ENCODE measurements around the gene TSPEAR.
"Not testable (repeated sequence)": the region's sequence is repeated elsewhere in the genome, so short reads cannot be mapped to it uniquely, and the experiment has no call there.

The TSPEAR gene

DNA sequence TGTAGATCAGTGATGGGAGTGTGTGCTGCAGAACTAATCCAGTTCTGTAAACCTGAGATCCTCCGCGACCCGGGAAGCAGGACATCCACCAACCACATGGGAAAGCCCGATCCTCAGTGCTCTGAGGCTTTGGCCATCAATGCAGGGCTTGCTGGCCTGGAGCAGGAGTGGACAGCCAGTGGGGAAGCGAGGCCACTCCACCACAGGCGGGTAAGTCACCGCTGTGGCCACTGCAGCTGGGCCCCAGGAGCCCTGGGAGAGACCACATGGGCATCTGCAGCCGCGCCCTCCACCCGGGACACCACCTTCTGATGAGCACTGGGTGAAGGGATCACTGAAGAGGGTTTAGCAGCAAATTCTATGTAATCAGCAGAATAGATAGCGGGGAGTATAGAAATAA lies 30.2 kb downstream of the TSPEAR start:
- no peak for DNase-seq

DNA sequence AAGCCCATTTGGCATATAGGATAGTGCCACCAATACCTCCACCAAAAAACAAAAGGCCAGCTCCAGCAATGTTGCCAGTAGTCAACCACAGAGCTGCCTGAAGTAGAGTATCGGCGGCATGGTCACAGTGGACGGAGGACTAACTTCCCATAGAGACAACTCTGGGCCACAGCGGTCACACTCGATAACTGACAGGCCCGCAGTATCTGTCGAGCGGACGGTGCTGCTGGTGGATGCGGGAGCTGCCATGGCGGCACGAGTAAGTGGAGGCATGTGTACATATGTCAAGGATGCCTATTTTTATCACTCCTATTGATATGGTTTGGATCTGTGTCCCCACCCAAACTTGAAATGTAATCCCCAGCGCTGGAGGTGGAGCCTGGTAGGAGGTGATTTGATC lies 33.5 kb downstream of the TSPEAR start:
- no peak for DNase-seq

DNA sequence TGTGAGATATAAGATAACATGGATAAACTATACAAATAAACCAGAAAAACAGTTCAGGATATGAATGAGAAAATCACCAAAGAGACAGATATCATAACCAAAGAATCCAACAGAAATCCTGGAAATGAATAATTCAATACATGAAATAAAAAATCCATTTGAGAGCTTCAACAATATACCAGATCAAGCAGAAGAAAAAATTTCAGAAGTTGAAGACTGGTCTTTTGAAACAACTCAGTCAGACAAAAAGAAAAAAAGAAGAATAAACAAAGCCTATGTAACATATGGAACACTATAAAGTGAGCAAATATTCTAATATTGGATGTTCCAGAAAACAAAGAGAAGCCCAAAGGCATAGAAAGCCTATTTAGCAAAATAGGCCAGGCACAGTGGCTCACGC lies 39.5 kb downstream of the TSPEAR start:
- DNase-seq = no peak

DNA sequence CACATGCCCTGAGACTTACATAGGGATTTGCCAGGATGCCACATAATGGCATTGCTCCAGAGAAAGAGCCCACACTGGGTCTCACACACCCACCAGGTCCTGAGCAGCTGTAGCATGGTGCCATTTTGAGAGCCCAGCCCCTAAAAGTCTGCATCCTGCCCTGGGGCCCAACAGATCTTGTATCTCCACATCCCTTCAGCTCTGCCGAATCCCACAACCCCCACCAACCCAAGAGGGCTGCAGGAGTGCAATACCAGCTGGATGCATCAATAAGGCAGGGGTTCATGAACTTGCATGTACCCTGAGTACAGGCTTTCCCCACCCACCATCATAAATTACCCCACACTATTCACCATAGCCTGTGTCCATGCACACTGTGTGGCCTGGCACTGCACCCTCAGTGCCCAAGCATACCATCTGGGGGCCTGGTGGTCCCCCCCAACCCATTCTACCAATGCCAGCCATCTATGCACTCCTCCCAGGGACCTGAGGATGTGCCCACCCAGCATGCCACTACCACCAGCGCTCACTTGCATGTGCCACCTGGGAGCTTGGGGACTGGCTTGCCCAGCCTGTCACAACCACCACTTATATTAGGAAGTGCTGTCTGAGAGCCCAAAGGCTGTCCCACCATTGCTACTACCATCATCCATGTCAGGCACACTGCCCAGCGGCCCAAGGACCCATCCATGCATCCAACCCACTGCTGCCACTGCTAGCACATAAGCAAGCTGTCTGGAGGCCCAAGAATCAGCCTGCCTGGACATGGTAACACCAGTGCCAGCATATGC lies 40.5 kb downstream of the TSPEAR start:
- DNase-seq = no peak

DNA sequence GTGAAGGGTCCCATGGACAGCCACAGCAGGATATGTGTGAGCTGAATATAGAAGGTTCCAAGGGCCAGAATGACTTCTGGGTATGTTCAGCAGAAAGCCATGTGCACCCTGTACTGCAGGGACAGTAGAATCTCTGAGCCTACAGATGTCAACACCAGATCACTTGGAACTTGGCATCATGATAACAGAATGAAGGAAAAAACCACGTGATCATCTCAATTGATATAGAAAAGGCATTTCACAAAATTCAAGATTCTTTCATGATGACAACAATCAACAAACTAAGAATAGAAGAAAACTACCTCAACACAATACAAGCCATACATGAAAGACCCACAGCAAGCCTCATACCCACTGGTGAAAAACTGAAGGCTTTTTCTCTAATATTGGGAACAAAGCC lies 43.8 kb downstream of the TSPEAR start:
- DNase-seq = no peak

DNA sequence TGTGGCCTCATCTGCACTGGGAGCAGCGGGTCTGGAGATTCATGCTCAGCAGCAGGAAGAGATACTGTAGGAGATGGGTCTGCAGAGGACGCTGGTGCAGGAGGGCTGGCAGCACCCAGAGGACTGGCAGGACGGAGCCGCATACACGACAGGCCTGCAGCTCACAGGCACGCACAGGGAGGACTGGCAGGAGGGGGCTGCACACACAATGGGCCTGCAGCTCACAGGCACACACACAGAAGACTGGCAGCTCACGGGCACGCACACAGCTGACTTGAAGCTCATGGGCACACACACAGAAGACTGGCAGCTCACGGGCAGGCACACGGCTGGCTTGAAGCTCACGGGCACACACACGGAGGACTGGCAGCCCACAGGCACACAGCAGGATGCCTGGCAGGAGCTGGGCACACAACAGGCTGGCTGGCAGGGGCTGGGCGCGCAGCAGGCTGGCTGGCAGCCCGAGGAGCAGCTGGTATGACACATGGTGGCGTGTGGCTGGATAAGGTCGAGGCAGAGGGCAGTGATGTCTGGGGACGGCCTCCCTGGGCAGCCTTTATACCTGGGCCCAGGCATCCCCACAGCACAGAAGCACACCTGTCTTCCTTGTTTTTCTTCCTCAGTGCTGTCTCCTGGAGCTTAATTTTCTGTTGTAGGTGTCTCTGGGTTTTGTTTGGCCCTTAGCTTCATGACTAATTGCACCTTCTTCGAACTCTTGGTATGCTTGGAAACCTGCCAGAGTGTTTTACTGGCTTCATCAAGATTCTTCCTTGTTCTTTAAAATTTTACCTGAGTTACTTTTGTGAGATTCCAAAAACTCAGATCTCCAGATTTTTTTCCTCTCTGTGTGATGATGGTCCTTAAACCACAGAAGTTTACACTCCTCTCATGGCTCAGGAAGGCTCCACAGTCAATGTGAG lies 44.7 kb downstream of the TSPEAR start, which contains the start of gene KRTAP12-2:
Gene KRTAP12-2, minus strand, starts transcription at position 527 of the 920 bp plus-strand sequence. Its CDS starts 41 bp downstream, at position 486.
- DNase-seq = peak; percentile 42

DNA sequence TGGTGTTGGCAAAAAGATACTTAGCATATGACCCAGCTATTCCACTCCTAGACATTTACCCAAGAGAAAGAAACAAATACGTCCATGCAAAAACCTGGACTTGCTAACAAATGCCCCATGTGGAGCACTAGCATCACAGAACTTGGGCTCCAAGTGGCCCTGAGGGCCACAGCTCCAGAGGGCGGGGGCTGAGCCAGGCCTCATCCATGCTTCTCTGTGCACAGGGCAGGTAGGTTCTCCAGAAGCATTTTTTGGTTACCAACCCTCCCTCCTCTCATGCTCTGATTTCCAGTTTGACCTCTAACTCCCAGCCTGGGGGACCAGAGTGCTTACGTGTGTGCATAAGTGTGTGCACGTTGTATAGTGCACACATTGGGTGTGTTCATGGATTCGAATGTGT lies 46.7 kb downstream of the TSPEAR start:
- no peak for DNase-seq

DNA sequence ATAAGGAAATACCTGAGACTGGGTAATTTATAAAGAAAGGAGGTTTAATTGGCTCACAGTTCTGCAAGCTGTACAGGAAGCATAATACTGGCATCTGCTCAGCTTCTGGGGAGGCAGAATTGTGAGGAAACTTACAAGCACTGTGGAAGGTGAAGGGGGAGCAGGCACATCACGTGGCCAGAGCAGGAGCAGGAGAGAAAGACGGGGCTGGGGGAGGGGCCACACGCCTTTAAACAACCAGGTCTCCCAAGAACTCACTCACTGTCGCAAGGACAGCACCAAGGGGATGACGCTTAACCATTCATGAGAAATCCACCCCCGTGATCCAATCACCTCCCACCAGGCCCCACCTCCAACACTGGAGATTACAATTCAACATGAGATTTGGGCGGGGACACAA lies 49.8 kb downstream of the TSPEAR start:
- not testable (repeated sequence) for DNase-seq

DNA sequence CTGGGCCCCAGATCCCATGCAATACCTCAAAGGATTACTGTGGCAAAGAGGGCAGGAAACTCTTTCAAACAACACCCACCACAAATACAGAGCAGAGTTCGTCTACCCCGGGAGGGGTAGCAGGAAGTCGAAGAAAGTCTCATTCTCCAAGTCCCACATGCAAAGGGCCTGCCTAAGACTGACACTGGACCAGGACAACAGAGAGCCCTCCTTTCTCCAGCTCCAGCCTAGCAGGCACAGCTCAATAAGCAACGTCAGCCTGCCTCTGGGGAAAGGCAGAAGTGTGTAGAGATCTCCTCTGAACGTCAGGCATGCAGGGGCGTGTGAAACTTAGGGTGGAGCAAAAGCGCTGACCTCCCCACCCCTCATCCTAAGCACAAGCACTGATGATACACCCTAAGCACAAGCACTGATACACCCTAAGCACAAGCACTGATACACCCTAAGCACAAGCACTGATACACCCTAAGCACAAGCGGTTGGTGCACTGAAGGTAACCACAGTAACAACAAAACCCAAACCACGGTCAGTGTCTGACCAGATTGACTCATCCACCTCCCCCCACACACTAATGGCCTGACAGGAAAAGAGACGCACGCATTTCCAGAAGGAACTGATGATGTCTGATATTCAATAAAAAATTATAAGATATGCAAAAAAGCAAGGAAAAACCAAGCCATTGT lies 52.3 kb downstream of the TSPEAR start:
- DNase-seq = no peak

DNA sequence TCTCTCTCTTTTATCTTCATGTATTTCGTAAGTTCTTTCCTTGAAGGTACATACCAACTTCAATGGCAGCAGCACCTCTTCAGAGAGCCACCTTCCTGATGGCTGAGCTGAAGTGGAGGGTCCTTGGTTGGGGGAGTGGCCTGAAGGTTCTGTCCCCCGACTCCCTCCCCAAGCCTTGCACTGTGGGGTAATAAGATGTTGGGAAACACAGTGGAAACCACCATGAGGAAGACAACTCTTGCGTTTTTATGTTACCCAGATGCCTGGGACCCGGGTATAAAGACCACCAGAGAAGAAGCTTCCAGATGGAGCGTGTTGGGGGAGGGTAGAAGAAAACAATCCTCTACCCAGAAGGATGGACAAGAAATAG lies 52.8 kb downstream of the TSPEAR start:
- DNase-seq = no peak

DNA sequence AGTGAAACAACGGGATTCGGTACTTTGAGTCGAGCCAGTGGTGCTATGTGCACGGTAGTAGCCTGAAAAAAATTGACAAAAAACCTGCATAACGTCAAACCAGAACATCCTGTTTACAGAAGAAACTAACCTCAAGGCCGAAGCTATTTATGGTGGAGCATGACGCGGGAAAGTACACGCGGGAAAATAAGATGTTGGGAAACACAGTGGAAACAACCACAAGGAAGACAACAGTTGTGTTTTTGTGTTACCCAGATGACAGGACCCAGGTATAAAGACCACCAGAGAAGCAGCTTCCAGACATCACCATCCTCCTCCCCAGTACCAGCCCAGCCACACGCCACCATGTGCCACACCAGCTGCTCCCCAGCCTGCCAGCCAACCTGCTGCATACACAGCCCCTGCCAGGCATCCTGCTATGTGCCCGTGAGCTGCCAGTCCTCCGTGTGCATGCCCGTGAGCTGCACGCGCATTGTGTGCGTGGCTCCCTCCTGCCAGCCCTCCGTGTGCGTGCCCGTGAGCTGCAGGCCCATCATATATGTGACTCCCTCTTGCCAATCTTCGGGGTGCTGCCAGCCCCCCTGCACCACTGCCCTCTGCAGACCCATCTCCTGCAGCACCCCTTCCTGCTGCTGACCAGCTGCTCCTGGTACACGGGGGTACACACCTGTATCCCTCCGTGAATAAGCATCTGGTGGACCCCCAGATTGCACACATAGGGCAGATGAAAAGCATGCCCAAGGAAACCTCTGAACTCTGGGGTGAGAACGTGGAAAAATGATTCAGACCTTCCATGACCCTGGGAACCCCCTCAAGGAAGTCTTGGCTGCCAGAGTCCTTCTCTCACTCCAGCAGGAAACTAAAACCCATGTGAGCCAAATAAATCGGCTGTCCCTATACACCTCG lies 53.5 kb downstream of the TSPEAR start, which contains the start of gene KRTAP12-3:
Gene KRTAP12-3, plus strand, starts transcription at position 298 of the 906 bp plus-strand sequence. Its CDS starts 48 bp downstream, at position 346.
- peak; percentile 37 for DNase-seq

DNA sequence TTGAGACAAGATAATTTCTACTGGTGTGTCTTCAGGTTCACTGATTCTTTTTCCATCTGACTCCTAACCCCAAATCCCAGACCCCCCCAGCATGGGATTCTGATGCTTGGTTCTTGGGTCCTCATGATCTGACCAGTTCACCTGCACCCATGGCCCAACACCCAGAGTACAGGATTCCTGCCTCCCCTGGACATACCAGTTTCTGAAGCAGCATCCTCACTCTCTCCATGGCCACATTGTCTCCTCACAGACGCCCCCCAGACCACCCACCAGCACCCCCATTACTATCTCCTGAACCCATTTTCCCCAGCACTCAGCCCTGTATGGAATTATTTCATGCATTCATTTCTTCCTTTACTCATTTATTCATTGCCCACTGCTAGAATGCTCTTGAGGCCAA lies 54.5 kb downstream of the TSPEAR start:
- DNase-seq = no peak

DNA sequence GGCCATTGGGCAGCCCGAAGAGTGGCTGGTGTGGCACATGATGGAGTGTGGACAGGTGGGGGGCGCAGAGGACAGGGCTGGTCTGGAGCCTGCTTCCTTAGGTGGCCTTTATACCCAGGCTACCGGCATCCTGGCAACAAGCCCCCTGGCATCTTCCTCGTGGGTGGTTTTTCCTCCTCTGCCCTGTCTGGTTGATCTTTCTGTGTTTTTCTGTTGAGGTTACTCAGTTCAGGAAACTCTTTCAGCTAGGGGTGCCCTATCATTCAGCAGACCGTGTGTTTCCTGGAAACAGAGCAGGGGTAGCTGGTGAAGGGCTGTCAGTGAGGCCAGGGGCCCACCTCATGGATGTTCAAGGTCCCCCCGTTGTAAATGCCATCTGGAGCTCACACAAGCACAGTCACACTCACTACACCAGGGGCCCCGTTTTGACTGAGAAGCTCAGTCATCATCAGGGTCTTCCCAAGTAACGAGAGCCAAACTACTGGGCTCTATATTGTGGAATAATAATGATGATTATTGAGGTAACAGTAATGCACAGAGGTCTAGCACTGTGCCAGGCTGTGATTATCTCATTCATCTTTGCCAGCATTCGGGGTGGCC lies 56.7 kb downstream of the TSPEAR start, which contains the start of gene KRTAP12-4:
Gene KRTAP12-4, minus strand, starts transcription at position 84 of the 600 bp plus-strand sequence. Its CDS starts 45 bp downstream, at position 39.
- no peak for DNase-seq

DNA sequence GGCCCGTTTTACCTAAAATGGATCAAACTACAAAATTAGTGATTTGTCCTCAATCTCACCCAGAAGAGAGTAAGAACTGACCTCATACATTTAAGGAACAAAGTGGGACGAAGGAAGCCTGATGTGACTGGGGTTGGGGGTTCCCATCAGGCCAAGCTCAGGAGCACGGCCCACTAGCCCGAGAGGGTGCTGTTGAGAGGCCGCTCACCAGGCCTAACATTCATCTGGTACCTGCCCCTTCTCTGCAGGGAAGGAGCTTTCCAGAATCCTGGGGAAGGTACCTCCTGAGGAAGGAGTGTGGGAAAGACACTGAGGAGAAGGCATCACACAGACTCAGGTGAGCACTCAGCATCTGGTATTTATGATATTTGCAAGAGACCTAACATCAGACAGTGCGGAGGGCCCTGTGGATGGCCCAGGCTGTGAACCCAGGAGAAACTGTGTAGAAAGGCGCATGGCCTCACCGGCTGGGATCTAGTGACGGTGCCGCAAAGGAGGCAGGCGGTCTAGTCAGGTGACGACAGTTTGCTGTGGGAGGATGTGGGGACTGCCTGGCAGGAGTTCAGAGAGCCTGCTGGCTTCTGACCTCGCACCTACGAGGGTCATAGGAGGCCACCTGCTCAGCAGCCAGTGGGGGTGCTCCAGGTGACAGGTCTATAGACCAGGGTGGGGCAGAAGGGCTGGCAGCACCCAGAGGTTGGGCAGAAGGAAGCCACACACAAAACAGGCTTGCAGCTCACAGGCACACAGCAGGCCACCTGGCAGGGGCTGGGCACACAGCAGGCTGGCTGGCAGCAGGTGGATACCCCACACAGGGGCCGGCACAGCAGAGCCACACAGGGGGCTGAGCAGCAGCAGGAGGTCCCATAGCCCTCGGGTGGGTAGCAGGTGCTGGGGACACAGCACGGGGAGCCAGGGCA lies 57.5 kb downstream of the TSPEAR start:
- no peak for DNase-seq

DNA sequence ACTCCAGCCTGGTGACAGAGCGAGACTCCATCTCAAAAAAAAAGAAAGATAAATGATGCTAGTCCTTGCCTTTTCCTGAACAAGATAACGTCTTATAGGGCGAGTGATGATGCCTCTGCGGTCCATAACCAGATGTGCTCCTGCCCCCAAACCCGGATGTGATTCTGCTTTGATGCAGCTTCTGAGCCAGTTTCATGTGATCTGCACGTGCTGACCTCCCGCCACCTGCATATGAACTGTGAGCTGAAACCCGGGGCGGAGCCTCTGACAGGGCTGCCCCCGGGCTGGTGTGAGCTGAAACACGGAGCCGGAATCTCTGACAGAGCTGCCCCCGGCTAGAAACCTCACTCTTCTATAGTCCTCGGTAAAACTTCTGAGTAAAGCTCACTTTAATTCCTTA lies 58.2 kb downstream of the TSPEAR start:
- DNase-seq = no peak

DNA sequence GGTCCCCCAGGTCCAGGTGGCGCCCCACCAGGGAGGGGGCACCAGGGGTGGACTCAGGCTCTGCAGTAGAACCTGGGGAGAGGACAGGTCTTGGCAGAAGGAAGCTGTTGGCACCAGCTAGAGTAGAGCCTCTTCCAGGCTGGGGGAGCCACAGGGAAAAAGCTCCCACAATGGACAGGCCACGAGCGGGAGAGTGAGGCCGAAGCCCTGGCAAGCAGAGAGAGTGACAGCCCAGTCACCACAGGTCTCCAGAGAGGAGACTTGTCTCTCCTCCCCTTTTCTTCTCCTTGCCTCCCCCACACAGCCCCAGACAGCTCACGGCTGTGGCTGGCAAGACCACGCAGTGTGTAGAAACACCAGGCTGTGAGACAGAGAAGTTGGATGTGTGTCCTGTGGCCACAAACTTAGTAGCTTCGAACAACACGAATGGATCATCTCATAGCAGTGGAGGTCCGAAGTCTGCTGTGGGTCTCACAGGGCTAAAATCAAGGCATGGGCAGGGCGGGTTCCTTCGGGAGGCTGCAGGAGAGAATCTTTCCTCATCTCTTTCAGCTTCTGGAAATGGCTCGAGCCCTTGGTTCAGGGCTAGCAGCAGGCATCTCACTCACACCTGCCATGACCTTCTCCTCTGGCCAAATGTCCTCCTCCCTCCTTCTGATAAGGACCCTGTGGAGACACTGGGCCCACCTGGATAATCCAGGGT lies 60.2 kb downstream of the TSPEAR start:
- DNase-seq = no peak

DNA sequence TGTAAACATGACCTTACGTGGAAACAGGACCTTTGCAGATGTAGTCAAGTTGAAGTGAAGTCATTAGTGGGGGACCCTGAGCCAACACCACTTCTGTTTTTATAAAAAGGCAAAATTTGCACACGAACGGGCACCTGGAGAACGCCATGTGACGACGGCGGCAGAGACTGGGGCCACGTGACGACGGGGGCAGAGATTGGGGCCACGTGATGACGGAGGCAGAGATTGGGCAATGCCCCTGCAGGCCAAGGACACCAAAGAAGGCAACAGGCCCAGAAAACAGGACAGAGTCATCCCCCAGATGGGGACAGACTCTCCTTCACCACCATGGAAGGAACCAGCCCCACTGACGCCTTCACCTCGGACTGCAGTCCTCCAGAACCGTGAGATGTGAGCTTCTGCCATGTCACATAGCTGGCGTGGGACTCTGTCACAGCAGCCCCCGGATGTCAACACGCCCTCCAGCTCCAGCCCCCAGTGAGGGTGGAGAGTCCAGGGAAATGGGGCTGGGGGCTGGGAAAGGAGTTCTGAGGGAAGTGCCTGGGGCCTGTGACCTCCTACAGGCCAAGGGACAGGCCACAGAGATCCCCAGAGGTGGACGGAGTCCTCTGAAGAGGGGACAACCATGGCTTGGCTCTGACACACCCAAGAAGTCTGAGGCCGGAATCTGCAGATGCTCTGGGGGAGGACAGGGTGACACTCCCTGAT lies 61.0 kb downstream of the TSPEAR start:
- no peak for DNase-seq

DNA sequence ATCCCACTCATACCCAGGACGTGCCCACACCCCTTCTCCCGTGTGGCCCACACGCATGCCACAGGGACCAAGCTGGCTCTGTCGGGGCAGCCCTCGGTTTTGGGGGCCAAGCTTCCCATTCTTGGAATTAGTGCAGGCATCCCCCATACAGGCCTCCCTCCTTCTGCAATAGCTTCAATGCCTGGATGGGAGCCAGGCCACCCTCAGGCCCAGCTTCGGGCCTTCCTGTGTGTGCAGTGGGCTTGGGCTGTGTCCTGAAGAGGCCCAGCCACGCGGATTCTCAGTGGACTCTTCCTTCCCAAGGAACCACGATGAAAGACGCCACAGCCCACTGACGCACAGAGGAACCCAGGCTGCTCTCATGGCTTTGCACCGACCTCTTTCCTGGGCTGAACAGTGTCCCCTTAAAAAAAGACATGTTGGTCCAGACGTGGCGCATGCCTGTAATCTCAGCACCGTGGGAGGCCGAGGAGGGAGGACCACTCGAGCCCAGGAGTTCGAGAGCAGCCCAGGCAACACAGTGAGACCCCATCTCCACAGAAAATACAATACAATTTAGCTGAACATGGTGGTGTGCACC lies 61.8 kb downstream of the TSPEAR start:
- no peak for DNase-seq
